GM18867 (cell line): ENCODE data around the gene GMDS.
"Not testable (repeated sequence)": the region's sequence is repeated elsewhere in the genome, so short reads cannot be mapped to it uniquely, and the experiment has no call there.

Experiments
- ATAC-seq: cut with Tn5 transposase; IDR thresholded peaks from one replicate; pipeline ENCODE4 v1.9.1; 2021; ENCODE audit warnings: mild to moderate bottlenecking, moderate library complexity; ENCODE audit not compliant: unreplicated experiment

GMDS gene

GRCh38 chr6:1704711-1705110 lies 540.7 kb downstream of the GMDS start:
- no peak for ATAC-seq

GRCh38 chr6:1703923-1704322 lies 541.5 kb downstream of the GMDS start:
- ATAC-seq, result no peak

- no peak for ATAC-seq
These were observed 542.1 kb downstream of the GMDS start for GRCh38 chr6:1703091-1703855.

- ATAC-seq, result no peak
These were observed 542.8 kb downstream of the GMDS start for GRCh38 chr6:1702580-1703051.

- ATAC-seq, result no peak
These were observed 543.6 kb downstream of the GMDS start for GRCh38 chr6:1701668-1702353.

GRCh38 chr6:1700278-1700967 lies 545.0 kb downstream of the GMDS start:
- no peak for ATAC-seq

GRCh38 chr6:1698527-1698926 lies 546.9 kb downstream of the GMDS start:
- ATAC-seq, result no peak

GRCh38 chr6:1697688-1698351 lies 547.6 kb downstream of the GMDS start:
- ATAC-seq, result no peak

- ATAC-seq, result no peak
These were observed 548.9 kb downstream of the GMDS start for GRCh38 chr6:1696463-1696850.

- no peak for ATAC-seq
These were observed 549.6 kb downstream of the GMDS start for GRCh38 chr6:1695546-1696462.

GRCh38 chr6:1691828-1692227 lies 553.6 kb downstream of the GMDS start:
- not testable (repeated sequence) for ATAC-seq

GRCh38 chr6:1690656-1691055 lies 554.7 kb downstream of the GMDS start:
- ATAC-seq, result not testable (repeated sequence)

GRCh38 chr6:1689141-1689540 lies 556.3 kb downstream of the GMDS start:
- ATAC-seq, result no peak

- no peak for ATAC-seq
These were observed 557.0 kb downstream of the GMDS start for GRCh38 chr6:1688396-1688795.

- ATAC-seq, result no peak
These were observed 558.0 kb downstream of the GMDS start for GRCh38 chr6:1687402-1687801.

GRCh38 chr6:1686117-1687098 lies 559.0 kb downstream of the GMDS start:
- no peak for ATAC-seq

- no peak for ATAC-seq
These were observed 565.7 kb downstream of the GMDS start for GRCh38 chr6:1679688-1680068.

GRCh38 chr6:1679031-1679687 lies 566.2 kb downstream of the GMDS start:
- no peak for ATAC-seq
